ENCODE measurements around the gene RAD51D.

RAD51D gene

DNA sequence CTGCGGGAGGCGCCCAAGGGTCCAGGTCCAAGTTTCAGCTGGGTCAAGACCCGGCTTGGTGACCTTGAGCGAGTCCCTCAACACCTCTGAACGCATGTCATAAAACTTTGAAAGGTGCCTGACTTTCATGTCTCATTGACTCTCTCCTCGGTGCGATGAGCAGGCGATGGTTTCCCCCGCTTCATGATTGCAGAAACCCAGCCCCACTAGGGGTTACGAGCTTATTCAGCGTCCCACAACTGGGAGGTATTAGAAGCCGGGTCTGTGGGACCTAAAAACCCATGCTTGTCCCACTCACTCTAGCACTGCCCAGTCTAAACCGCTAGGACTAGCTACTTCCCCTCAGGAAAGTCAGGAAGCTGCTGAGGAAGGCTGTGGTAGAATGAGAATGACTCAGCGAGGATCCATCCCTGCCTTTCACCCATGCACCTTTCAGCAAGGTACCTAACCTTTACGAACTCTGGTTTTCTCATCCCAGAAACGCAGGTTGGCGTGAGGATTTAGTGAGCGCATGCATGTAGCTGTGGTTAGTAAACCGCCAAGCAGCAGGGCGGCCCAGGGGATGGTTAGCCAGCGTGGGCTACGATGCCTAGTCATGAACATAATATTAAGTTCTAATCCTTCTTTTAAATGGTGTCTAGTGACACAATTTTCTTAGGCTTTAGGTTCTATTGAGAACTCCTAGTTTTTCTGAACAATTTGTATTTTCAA, 29.9 kb downstream of the RAD51D start:
- DNase-seq: no peak

DNA sequence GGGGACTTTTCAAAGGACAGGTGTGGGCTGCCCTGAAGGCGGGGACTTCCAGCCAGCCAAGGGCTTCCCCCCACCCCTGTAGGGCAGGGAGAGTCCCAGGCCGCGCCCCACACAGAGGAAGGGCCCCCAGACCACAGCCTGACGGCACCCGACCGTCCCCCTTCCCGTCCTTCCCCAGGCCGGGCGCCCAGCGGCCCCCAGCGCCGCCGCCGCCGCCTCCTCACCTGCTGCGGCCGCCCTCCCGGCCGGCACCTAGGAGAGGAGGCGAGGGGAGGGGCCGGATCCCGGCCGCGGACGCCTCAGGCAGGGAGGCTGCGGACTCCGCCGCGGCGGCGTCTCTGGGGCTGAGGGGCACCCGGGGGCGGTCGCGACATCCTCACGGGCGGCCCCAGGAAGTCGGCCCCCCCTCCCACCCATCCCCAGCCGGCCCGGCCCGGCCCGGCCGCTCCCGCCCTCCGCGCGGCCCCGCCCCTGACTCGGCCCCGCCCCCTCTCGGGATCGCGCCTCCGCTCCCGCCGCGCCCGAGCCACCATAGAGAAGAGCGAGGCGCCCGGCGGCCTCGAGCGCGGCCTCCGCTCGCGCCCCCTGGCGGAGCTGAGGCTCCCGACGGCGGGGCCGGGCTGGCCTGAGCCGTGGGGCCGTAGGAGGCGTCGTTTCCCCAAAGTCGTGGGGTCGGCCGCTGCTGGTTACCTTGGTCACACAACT, 30.6 kb downstream of the RAD51D start:
- peak; percentile 89 for DNase-seq

DNA sequence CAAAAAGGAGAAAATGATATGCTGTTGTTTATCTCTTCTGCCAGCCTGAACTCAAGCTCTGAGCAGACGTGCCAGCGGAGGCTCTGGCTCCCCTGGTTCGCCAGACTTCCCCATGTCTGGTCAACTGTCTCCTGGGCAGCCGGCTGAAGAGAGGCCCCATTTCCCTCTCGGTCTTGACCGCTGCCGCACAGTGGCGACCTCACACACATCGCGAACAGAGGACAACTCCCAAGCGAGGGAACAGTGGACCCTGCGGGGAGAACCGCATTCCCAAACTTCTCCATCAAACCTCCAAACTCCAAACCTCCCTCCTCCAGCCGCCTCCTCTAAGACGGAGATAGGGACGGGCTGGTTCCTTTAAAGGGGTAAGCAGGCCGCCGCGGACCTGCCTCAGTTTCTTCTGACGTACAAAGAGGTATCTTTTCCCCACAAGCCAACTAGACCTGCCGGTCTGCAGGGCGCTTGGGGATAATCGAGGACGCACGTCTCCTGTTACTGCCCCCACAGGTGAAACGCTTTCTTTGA, 31.2 kb downstream of the RAD51D start:
- peak; percentile 74 for DNase-seq

DNA sequence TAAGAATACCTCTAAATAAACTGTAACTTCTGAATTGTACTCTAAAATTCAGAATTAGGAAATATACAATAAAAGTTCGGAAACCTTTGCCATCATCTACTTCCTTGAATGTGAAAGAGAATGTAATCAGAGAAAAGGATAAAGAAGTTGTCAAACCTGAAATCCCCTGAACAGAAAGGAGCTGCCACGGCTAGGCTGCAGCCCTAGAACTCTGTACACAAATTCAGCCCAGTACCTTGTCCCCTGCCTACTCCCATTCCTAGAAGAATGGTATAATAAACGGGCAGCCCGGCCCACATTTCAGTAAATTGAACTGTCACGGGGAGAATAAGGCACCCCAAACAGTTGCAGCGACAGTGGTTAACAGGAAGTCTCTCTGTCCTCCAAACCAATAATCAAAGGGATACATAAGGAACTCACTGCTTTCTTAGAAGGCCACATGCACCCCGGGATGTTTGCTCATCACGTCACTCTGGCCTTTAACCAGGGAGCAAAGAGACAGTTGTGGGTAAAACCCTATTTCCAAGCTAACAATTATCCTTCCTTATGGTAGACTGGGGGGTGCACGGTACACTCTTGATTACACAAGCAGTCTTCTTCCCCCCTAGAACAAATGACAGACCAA, 31.8 kb downstream of the RAD51D start:
- peak; percentile 67 for DNase-seq

DNA sequence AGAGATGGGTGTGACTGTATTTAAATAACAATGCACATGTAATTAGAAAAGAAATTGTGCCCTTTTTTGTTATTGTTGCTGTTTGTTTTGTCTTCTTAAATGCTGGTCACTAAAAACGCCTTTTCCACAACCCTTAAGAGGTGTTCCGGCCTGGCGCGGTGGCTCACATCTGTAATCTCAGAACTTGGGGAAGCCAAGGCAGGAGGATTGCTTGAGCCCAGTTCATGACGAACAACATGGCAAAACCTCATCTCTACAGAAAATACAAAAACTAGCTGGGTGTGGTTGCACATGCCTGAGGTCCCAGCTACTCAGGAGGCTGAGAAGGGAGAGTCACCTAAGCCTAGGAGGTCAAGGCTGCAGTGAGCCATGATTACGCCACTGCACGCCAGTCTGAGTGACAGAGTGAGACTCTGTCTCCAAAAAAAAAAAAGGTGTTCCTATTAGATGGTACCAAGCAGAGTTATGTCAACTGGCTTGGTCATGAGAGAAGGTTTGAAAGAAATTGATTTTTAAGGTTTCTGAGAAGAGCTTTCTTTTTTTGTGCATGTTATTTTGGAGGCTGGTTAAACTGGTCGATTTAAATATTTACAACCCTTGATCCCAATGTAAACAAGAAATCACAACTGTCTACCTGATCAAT, 32.6 kb downstream of the RAD51D start:
- no peak for DNase-seq

DNA sequence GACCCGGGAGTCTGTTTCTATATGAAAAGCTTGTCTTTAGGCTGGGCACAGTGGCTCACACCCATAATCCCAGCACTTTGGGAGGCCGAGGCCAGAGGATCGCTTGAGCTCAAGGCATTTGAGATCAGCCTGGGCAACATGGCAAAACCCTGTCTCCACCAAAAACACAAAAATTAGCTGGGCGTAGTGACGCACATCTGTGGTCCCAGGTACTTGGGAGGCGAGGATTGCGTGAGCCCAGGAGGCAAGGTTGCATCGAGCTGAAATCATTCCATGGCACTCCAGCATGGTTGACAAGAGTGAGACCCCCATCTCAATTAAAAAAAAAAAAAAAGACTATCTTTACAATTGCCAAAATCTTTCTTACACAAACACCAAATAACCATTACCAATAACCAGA, 33.5 kb downstream of the RAD51D start:
- no peak for DNase-seq

DNA sequence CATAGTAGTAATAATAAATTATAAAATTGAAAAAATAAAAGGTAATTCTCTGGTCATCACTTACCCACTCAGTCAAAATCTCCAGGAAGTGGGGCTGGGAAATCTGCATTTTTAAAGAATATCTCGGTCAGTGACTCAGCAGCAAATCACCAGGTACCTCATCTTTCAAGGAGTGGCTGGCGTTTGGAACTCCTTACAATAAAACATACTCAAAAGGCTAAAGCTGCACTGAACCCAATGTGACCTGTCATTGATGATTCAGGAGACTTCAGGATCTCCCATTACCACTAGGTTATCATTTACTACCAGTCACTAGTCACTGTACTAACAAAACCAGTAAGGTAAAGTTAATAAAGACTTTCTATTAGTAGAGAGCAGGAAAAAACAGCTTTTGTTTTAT, 34.7 kb downstream of the RAD51D start:
- DNase-seq: no peak

DNA sequence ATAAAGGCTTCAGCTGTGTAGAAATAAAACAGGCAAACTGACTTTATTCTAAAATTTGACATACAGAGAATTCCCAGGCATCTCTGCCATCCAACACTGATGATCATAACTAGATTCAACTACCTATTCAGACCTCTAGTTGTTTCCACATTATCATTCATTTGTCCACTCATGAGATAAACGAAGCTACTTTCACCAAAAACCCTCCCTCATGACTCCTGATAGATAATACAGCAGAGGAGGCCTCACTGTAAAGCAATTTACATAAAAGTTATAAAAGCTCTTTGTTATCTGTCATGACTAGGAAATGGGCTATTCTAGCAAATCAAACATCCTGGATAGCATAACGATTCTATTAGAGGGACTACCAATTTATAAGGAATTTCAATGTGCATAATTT, 36.6 kb downstream of the RAD51D start:
- no peak for DNase-seq

DNA sequence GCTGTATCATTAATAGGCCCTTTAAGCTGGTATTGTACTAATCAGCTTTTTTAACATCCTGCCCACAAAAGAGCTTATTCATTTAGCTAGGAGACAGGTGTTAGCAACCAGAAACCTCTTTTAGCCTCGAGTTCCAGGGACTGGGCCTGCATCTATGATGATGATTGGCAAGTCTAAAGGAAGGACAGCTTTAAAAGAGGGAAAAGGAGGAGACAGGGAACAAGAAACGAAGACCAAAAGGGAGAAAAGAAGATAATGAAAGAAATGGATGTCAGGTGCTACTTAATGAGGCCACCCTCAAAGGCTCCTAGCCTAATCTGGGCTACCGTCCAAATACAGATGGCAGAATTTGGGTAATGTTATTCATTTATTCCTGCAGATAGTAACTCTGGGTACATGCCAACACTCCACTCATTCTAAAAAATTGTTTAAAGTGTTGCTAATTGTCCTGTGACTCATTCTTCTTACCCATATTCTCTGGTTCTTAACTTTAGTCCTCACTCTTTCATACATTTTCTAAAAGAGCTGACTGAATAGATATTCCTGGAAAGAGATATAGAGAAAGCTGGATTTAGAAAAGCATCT, 37.5 kb downstream of the RAD51D start:
- DNase-seq: no peak

DNA sequence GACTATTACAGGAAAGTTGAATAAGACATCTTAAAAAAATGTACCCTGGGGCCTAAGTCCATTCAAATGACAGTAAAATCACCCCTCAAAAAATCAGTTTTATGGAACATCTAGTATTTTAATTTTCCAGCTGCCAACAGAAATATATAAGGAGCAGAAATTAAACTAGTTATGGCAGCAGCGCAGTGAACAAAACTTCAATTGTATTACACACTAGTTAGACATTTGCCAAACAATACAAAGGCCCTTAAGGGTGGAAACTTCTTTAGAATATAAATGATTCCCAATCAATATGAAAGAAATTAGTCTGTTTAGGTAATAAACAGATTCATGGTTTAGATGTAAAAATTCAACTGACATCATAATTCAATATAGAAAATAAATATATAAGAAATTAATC, 38.0 kb downstream of the RAD51D start:
- peak; percentile 33 for DNase-seq

DNA sequence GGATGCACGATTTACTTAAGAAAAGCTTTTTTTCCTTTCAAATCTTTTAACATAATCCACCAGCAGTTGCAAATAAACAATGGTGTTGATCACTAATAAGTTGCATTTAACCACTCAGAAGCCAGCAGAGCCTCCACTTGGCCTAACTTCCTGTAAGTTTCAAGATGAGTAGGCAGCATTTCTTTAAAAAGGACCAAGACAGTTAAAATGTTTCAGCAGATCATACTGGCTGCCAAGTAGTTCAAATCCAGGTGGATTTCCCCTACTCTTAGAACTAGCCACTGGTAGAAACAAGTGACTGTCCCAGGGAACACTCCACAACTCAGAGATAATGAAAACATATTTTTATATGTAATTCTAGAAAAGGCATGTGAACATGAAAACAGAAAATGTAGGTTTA, 39.1 kb downstream of the RAD51D start:
- DNase-seq: no peak

DNA sequence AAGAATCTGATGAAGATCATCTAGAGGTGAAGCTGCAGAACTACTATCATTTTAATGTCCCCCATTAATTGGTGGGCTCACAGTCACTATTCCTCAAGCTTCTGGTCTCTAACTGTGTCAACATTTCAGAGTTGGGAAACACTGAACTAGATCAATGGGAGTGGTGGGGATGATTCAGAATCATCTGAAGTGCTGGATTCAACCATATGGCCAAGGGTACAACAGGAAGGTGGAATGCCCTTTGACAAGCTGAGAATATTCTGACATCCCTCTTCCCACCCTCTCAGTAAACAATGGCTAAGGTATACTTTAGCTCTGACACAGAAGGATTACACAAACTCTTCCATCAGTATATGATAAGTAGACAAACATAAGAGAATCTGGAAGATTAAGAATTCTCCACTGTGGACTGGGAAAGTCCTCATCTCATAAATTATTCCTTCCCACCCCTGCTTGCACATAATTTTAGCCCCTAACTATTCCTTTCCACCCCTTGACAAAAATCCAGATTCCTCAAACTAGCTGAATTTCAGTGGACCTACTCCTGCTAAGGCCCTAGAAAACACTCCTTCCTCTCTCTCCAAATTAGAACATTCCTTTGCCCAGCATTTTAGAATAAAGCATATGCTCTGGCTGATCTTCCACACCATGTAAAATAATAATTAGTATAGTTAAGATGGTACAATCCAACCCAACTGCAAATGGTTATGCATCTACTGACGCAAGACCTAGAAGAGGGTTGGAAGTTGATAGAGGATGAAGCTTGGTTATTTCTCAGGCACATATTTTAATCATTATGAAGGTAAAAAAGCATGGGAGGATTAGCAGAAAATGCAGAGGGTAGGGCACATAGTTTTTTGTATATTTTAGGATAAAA, 39.9 kb downstream of the RAD51D start:
- DNase-seq: no peak

DNA sequence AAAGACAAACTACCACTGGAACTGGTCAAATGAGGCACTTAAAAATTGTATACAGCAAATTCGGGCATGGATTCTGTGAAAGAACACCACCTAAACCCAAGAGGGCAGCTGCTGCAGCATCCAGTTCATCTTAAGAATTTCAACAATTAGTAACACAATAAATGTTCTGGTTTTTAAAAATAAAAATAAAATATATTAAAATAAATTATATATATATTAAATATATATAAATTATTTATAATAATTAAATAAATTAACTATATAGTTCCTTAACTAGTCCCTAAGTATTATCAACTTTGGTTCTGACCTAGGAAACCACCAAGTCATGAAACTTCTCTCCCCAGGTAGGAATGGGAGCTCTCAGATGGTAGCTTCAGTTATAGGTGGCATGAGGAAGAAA, 42.8 kb downstream of the RAD51D start:
- DNase-seq: no peak

DNA sequence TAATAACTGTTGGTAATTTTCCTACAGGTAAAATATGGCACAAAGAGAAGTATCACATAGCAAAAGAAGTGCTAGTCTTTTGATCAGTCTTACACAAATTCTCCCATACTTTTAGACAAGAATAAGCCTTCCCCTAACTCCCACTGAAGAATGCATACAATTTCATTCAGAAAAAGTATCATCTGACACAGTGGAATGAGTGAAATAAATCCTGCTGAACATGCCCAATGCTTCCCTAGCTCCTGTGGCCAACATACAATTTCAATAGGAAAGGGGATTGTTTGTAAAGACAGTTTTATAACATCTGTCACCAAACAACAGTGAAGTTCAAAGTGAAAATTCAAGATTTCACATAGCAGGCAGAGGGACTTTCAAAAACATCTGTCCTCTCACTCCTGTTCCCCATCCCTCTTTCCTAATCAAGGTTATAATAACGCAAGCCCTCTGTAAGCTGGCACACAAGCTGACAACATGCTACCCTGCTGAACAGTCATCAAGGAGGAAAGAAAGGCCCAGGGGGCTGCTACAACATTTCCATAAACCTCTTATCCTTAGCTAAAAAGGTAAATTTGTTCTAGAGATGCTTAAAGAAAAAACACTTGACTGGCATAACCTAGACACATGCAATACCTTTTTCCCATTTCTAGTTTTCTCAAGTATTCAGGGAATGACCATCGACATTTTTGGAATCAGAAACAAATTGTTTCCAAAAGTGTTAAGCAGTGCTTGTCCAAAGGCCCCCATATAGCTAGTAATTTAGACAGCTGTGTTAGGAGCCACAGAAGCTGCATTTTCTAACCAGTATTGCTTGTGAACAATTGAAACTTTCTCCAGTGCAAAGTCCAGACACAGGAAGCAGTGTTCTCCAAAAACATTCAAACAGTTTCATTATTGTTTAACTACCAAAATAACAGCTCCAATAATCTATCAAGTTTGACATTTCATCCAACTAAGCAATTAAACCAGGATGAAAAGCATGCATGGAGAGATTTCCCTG, 44.7 kb downstream of the RAD51D start:
- peak; percentile 76 for DNase-seq

DNA sequence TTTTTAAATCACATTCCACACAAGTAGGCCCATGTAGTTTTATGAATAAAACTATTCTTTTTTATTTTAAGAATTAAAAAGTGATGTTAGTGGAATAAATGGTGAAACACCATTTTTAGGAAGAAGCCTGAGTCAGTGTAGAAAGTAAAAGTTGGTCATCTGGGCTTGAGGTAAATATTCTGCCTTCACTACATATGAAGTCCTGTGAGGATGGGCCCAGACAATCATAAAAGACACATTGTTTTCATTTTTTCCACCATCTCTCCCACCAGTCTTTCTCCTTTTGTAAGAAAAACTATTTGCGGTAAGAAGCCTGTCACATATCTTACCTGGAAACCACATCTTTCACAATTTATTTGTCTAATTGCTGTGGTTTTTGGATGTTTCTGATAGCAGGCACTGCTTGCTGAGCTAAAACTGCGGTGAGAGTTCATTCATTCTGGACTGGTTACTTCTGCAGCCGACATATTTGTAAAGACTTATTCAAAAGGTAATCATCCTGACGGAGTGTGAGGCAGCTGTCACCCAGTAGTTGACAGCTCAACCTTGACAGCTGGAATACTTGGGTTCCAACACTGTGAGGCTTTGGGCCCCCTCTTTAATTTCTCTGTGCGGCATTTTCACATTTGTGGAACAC, 45.6 kb downstream of the RAD51D start:
- no peak for DNase-seq

DNA sequence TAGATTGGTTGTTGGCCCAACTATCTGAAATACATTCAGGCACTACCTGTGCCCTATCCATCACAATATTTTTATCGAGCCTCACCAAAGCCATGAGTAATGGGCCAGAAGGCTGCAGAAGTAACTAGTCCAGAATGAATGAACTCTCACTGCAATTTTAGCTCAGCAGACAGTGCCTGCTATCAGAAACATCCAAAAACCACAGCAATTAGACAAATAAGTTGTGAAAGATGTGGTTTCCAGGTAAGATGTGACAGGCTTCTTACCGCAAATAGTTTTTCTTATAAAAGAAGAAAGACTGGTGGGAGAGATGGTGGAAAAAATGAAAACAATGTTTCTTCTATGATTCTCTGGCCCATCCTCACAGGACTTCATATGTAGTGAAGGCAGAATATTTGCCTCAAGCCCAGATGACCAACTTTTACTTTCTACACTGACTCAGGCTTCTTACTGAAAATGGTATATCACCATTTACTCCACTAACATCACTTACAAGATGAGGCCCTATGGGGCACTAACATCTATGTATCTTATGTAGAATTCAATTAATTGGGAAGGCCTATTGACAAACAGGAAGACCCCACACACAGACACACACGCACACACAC, 46.4 kb downstream of the RAD51D start:
- no peak for DNase-seq

DNA sequence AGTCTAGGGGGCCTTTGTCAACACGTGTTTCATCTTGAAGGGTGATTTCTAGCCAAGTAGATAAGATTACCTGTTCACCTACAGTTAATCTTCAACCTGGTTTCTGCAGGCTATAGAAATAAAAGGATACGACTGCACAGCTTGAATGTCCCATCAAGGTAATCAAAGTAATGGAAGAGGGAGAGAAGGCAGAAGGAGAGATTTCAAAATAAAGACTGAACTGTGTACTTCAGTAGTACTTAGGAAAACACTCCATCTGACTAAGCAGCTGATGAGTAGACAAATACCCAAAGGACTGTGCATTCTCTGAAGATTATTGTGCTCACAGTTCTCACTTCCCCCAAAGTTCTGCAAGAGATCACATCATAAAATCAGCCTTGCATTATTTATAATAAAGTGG, 50.3 kb downstream of the RAD51D start:
- no peak for DNase-seq

DNA sequence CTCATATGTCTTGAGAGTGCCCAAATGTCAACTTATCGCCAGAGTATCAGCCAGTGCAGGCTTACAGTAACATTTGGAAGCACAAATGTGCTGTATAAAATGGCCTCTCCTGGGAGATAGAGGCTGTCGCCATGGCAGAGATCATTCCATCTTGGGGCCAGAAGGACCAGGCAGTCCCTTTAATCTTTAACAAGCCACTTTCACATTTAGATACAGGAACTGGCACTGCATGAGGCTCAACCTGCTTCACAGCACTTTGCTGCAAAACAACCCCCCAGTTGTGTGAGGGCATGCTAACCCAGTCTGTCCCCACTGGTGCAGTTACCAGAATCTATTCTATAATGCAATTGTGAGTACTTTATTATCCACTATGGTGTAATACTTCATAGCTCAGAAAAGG, 51.4 kb downstream of the RAD51D start:
- DNase-seq: no peak

DNA sequence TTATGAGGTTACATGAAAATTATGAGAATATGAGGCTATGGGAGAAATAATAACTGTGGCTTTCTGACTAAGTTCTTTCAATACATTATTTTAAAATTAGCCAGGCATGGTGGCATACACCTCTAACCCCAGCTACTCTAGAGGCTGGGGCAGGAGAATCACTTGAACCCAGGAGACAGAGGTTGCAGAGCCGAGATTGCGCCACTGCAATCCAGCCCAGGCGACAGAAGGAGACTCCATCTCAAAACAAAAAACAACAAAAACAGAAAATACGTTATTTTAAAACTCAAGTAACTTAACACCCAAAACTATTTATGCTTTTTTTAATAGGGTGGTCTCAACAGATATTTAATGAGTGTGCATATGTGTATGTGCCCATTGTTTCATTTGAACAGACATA, 53.8 kb downstream of the RAD51D start:
- no peak for DNase-seq
